T-helper 2 cell treated with Interferon-gamma antibody and Interleukin-4, amounts not matched to agents 5 μg/mL and 100 μg/mL, for 36 hours (primary cell): ENCODE results near the gene TMEM63C.
"Not testable (repeated sequence)": the region's sequence is repeated elsewhere in the genome, so short reads cannot be mapped to it uniquely, and the experiment has no call there.

ENCODE experiments used
- DNase-seq: peaks from one replicate; pipeline ENCODE4 v3.0.0; 2021; ENCODE audit warnings: low spot score
- H3K27ac Mint-ChIP-seq: one replicate; pipeline ENCODE4 v1.8.0; 2021; ENCODE audit warnings: mild to moderate bottlenecking, mixed read lengths
- H3K27me3 Mint-ChIP-seq: one replicate; pipeline ENCODE4 v1.8.0; 2021; ENCODE audit warnings: low read depth, mixed read lengths
- H3K36me3 Mint-ChIP-seq: one replicate; pipeline ENCODE4 v1.8.0; 2021; ENCODE audit warnings: low read depth, mixed read lengths
- H3K4me1 Mint-ChIP-seq: one replicate; pipeline ENCODE4 v1.8.0; 2021; ENCODE audit warnings: low read depth, mixed read lengths
- H3K4me3 Mint-ChIP-seq: one replicate; pipeline ENCODE4 v1.8.0; 2022; ENCODE audit warnings: mild to moderate bottlenecking, moderate library complexity, mixed read lengths
- H3K9me3 Mint-ChIP-seq: one replicate; pipeline ENCODE4 v1.8.0; 2021; ENCODE audit warnings: mixed read lengths

The TMEM63C gene

GRCh38 chr14:77148510-77149231 is 32.9 kb upstream of the TMEM63C start:
- Mint-ChIP-seq H3K4me3 (no peak overlapping the region), H3K27ac (no peak overlapping the region), H3K27me3 (peaks cover 37% of the 10 kb centered on the region), H3K9me3 (no peaks in the 10 kb centered on the region), H3K36me3 (no peaks in the 10 kb centered on the region), H3K4me1 (no peaks in the 10 kb centered on the region)
- DNase-seq: no peak

GRCh38 chr14:77151245-77151644 is 30.4 kb upstream of the TMEM63C start:
- Mint-ChIP-seq H3K4me1 (no peaks in the 10 kb centered on the region), H3K36me3 (no peaks in the 10 kb centered on the region), H3K27me3 (peaks cover 14% of the 10 kb centered on the region), H3K27ac (no peak overlapping the region), H3K4me3 (no peak overlapping the region), H3K9me3 (no peaks in the 10 kb centered on the region)
- no peak for DNase-seq

GRCh38 chr14:77151918-77152588 is 29.5 kb upstream of the TMEM63C start:
- Mint-ChIP-seq H3K27me3 (peaks cover 6% of the 10 kb centered on the region), H3K27ac (no peak overlapping the region), H3K36me3 (no peaks in the 10 kb centered on the region), H3K4me3 (no peak overlapping the region), H3K4me1 (no peaks in the 10 kb centered on the region), H3K9me3 (no peaks in the 10 kb centered on the region)
- DNase-seq: no peak

GRCh38 chr14:77153802-77154201 is 27.8 kb upstream of the TMEM63C start:
- H3K9me3 Mint-ChIP-seq: no peaks in the 10 kb centered on the region

DNA sequence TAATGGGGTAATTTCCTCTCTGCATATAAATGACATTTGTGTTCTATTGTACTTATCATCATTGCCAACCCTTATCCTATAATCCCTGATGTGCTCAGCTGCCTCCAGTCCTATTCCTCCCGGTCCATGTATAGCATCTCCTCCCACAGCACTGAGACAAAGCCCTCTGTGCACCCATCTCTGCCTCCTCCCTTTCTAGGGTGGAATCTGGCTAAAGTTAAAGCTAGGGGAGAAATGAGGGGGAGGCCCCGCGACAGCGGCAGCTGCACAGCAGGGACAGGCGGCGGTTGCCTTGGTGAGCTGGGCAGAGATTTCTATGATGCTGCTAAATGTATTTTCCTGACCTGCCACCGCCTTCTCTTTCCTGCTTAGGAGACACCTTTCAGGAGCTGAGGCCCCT is 27.2 kb upstream of the TMEM63C start:
- peaks cover 16% of the 10 kb centered on the region for H3K27me3 Mint-ChIP-seq

More at GRCh38 chr14:77153802-77154201, 27.8 kb upstream of the TMEM63C start:
- Mint-ChIP-seq H3K27me3 (peaks cover 12% of the 10 kb centered on the region), H3K4me1 (no peaks in the 10 kb centered on the region), H3K4me3 (no peak overlapping the region), H3K27ac (no peak overlapping the region), H3K36me3 (no peaks in the 10 kb centered on the region)
- no peak for DNase-seq

GRCh38 chr14:77155083-77155482 is 26.5 kb upstream of the TMEM63C start:
- no peak overlapping the region for H3K27ac Mint-ChIP-seq
- H3K36me3 Mint-ChIP-seq: no peaks in the 10 kb centered on the region
- H3K4me3 Mint-ChIP-seq: no peak overlapping the region
- peaks cover 16% of the 10 kb centered on the region for H3K27me3 Mint-ChIP-seq
- DNase-seq: no peak
- no peaks in the 10 kb centered on the region for H3K4me1 Mint-ChIP-seq
- H3K9me3 Mint-ChIP-seq: no peaks in the 10 kb centered on the region

More for the DNA sequence above, 27.2 kb upstream of the TMEM63C start:
- Mint-ChIP-seq H3K27ac (no peak overlapping the region), H3K4me3 (no peak overlapping the region), H3K9me3 (no peaks in the 10 kb centered on the region), H3K4me1 (no peaks in the 10 kb centered on the region), H3K36me3 (no peaks in the 10 kb centered on the region)
- no peak for DNase-seq

- no peak overlapping the region for H3K4me3 Mint-ChIP-seq
- H3K9me3 Mint-ChIP-seq: no peaks in the 10 kb centered on the region
- peaks cover 18% of the 10 kb centered on the region for H3K27me3 Mint-ChIP-seq
- H3K36me3 Mint-ChIP-seq: no peaks in the 10 kb centered on the region
- no peak for DNase-seq
- H3K4me1 Mint-ChIP-seq: no peaks in the 10 kb centered on the region
- H3K27ac Mint-ChIP-seq: no peak overlapping the region
Measured at GRCh38 chr14:77157740-77158139, 23.9 kb upstream of the TMEM63C start.

DNA sequence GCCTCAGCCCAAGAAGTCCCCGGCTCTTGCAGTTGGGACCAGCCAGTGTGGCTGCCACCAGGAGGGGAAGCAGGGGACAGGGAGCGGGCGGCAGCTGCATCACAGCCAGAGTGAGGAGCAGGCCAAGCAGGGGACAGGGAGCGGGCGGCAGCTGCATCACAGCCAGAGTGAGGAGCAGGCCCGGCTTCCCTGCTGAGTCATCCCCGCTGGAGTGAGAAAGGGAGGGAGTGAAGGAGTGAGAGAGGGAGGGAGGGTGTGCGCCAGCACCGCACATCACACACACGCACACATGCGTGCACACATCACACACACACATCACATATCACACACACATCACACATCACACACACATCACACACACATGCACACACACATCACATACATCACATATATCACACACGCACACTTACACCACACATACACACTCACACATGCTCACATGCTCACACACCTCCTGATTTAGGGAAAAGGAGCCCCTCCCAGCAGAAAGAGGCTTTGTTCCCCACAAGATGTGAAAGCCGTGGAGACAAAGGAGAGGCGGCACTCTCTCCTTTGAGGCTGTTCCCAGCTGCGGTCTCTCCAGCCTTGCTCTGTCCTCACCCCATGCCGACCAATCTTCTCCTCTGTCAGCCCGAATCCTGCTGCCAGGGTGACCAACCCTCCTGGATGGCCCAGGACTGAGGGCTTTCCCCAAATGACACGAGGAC is 23.3 kb upstream of the TMEM63C start:
- H3K36me3 Mint-ChIP-seq: no peaks in the 10 kb centered on the region
- H3K27me3 Mint-ChIP-seq: peaks cover 18% of the 10 kb centered on the region
- H3K4me3 Mint-ChIP-seq: no peak overlapping the region
- H3K27ac Mint-ChIP-seq: no peak overlapping the region
- no peaks in the 10 kb centered on the region for H3K4me1 Mint-ChIP-seq
- no peaks in the 10 kb centered on the region for H3K9me3 Mint-ChIP-seq
- DNase-seq: no peak

DNA sequence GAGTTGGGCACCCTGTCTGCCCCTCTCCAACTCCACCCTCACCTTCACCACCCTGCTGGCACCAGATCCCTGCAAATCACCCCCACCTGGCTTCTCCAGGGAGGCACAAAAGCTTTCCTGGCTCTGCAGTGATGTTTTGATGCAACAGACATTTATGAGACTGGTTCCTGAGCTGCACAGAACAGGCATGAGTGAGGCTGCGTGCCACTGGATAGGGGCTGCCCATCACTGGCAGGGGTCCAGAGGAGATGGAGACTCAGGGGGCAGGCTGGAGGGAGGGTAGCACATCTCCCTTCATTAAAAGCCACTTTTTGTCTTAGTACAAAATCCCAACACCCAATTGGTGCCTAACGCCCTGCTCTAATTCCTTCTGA is 22.7 kb upstream of the TMEM63C start:
- Mint-ChIP-seq H3K27ac (no peak overlapping the region), H3K27me3 (peaks cover 18% of the 10 kb centered on the region), H3K9me3 (no peaks in the 10 kb centered on the region), H3K36me3 (no peaks in the 10 kb centered on the region), H3K4me3 (no peak overlapping the region), H3K4me1 (no peaks in the 10 kb centered on the region)
- DNase-seq: no peak

GRCh38 chr14:77161011-77161410 is 20.6 kb upstream of the TMEM63C start:
- H3K4me3 Mint-ChIP-seq: no peak overlapping the region
- H3K27me3 Mint-ChIP-seq: peaks cover 18% of the 10 kb centered on the region
- no peak for DNase-seq
- H3K36me3 Mint-ChIP-seq: no peaks in the 10 kb centered on the region
- H3K27ac Mint-ChIP-seq: no peak overlapping the region
- H3K4me1 Mint-ChIP-seq: no peaks in the 10 kb centered on the region
- no peaks in the 10 kb centered on the region for H3K9me3 Mint-ChIP-seq

GRCh38 chr14:77170045-77170444 is 11.6 kb upstream of the TMEM63C start:
- H3K27me3 Mint-ChIP-seq: peaks cover 11% of the 10 kb centered on the region
- no peaks in the 10 kb centered on the region for H3K4me1 Mint-ChIP-seq
- no peaks in the 10 kb centered on the region for H3K36me3 Mint-ChIP-seq
- no peak overlapping the region for H3K4me3 Mint-ChIP-seq
- peaks cover 11% of the 10 kb centered on the region for H3K9me3 Mint-ChIP-seq
- H3K27ac Mint-ChIP-seq: no peak overlapping the region
- no peak for DNase-seq

GRCh38 chr14:77172916-77173315 is 8.7 kb upstream of the TMEM63C start:
- no peak overlapping the region for H3K27ac Mint-ChIP-seq
- H3K36me3 Mint-ChIP-seq: no peaks in the 10 kb centered on the region
- H3K4me1 Mint-ChIP-seq: no peaks in the 10 kb centered on the region
- peaks cover 11% of the 10 kb centered on the region for H3K9me3 Mint-ChIP-seq
- H3K27me3 Mint-ChIP-seq: peaks cover 13% of the 10 kb centered on the region
- DNase-seq: no peak
- no peak overlapping the region for H3K4me3 Mint-ChIP-seq

DNA sequence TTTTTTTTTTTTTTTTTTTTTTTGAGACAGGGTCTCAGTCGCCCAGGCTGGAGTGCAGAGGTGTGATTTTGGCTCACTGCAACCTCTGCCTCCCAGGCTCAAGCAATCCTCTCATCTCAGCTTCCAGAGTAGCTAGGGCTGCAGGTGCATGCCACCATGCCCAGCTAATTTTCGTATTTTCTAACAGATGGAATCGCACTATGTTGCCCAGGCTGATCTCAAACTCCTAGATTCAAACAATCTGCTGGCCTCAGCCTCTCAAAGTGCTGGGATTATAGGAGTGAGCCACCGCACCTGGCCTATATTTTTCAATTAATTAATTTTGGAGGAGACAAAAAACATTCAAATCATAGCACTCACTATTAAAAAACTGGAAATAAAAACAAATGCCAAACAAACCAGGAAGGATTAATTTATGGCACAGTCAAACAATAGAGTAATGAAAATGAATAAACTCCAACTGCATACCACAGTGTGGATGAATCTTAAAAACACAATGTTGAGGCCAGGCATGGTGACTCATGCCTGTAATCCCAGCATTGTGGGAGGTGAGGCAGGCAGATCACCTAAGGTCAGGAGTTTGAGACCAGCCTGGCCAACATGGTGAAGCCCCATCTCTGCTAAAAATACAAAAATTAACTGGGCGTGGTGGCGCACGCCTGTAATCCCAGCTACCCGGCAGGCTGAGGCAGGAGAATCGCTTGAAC is 7.5 kb upstream of the TMEM63C start:
- Mint-ChIP-seq H3K27me3 (peaks cover 16% of the 10 kb centered on the region), H3K9me3 (peaks cover 11% of the 10 kb centered on the region)
- not testable (repeated sequence) for H3K4me1 Mint-ChIP-seq, H3K36me3 Mint-ChIP-seq, H3K27ac Mint-ChIP-seq, DNase-seq, H3K4me3 Mint-ChIP-seq

DNA sequence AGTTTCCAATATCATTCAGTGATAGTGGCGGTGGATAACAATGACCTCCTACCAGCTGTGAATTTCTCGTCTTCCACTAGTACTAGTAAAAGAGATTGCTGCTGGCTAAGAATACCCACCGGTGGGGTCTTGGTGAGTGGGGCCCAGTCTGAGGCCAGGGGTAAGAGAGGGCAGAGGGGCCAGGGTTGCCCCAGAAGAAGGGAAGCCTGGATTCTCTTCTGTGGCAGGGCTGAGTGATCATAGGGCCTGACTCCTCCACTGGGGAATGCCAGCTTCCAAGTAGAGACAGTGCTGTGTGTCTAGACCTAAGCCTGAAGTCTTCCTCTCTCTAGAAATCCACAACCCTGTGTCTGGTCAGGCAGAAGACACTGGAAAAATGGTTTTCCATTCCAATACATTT is 5.8 kb upstream of the TMEM63C start:
- no peaks in the 10 kb centered on the region for H3K4me1 Mint-ChIP-seq
- H3K9me3 Mint-ChIP-seq: peaks cover 1% of the 10 kb centered on the region
- H3K36me3 Mint-ChIP-seq: no peaks in the 10 kb centered on the region
- DNase-seq: no peak
- H3K27ac Mint-ChIP-seq: no peak overlapping the region
- no peak overlapping the region for H3K4me3 Mint-ChIP-seq
- H3K27me3 Mint-ChIP-seq: peaks cover 19% of the 10 kb centered on the region
